Measurements from ENCODE around the gene APELA.

DNA sequence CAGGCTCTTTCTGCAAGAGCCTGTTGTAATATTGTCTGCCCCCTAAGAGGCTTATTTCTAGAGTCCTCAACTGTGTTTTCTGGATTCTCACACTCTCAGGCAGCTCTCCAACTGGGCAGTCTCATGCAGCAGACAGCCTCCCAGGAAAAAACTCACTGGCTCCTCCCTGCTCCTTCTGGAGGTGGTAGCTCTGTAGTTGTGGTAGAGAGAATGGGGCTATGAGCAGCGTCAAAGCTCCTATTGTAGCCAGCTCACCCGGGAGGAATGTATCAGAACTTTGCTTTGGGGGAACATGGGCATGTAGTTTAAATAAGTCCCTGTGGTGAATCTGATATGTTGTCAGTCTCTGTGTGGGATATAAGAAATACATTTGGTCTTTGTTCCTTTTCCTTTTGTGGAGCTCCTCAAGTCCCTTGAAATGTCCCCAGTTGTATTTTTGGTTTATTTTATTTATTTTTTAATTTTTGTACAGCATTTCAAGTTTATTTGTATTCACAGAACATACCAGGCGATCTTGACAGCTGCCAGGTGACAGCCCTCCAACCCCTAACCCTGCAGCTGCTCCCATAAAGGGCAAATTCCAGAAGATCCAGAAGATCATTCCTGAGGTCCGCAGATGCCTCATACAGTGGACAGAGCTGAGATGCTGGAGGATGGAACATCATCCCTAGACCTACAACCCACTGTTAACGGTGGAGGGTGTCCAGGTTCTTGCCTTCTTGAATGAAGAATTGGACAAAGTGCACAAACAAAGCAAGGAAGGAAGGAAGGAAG is 54.8 kb downstream of the APELA start:
- TF ChIP-seq POLR2A (IDR thresholded peaks at IDR 0.05) = no peak
- TF ChIP-seq, protein P1, sequence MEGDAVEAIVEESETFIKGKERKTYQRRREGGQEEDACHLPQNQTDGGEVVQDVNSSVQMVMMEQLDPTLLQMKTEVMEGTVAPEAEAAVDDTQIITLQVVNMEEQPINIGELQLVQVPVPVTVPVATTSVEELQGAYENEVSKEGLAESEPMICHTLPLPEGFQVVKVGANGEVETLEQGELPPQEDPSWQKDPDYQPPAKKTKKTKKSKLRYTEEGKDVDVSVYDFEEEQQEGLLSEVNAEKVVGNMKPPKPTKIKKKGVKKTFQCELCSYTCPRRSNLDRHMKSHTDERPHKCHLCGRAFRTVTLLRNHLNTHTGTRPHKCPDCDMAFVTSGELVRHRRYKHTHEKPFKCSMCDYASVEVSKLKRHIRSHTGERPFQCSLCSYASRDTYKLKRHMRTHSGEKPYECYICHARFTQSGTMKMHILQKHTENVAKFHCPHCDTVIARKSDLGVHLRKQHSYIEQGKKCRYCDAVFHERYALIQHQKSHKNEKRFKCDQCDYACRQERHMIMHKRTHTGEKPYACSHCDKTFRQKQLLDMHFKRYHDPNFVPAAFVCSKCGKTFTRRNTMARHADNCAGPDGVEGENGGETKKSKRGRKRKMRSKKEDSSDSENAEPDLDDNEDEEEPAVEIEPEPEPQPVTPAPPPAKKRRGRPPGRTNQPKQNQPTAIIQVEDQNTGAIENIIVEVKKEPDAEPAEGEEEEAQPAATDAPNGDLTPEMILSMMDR (IDR thresholded peaks at IDR 0.05) = no peak
